Measurements from ENCODE around the gene PFDN1. TPM values are rescaled to one million over a fixed set of nuclear protein-coding genes. Genes with fewer than 3 reads are reported as not detected.

Gene PFDN1
- total RNA-seq, 1 experiment from 2014 or later = 94.1 TPM

DNA sequence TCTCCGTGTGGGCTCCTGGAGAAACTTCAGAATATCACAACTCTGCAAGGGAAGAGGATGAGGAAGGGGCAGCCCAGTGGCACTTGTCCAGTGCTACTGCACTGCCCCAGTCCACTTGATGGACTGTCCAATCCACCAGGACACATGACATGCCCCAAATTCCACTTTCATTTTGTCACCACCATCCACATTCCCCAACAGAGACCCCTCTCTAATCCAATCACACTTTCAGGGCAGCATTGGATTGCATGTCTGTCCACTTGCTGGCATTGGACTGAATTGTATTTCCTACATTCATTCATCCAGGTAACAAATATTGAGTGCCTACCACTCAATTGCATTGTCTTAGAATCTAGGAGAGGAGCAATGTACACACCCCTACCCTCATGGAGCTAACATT is 28.7 kb upstream of the PFDN1 start:
- Histone ChIP-seq H3K27me3 (replicated peaks; ENCODE audit: insufficient read depth, low read depth, low read length, poor library complexity) (no peaks in the 10 kb centered on the region), H3K36me3 (ENCODE audit: insufficient read depth, low read length, poor library complexity, severe bottlenecking) (peaks cover 16% of the 10 kb centered on the region), H3K9me3 (ENCODE audit: low read depth, low read length, poor library complexity, severe bottlenecking) (no peaks in the 10 kb centered on the region), H3K4me1 (ENCODE audit: insufficient read depth, low read length, poor library complexity, severe bottlenecking) (peaks cover 29% of the 10 kb centered on the region), H3K4me3 (ENCODE audit: low read depth, low read length, poor library complexity, severe bottlenecking) (no peak overlapping the region), H3K27ac (ENCODE audit: low read depth, low read length, poor library complexity, severe bottlenecking) (no peak overlapping the region)
- TF ChIP-seq, protein P1, sequence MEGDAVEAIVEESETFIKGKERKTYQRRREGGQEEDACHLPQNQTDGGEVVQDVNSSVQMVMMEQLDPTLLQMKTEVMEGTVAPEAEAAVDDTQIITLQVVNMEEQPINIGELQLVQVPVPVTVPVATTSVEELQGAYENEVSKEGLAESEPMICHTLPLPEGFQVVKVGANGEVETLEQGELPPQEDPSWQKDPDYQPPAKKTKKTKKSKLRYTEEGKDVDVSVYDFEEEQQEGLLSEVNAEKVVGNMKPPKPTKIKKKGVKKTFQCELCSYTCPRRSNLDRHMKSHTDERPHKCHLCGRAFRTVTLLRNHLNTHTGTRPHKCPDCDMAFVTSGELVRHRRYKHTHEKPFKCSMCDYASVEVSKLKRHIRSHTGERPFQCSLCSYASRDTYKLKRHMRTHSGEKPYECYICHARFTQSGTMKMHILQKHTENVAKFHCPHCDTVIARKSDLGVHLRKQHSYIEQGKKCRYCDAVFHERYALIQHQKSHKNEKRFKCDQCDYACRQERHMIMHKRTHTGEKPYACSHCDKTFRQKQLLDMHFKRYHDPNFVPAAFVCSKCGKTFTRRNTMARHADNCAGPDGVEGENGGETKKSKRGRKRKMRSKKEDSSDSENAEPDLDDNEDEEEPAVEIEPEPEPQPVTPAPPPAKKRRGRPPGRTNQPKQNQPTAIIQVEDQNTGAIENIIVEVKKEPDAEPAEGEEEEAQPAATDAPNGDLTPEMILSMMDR (conservative IDR thresholded peaks at IDR 0.05; ENCODE audit: low read depth, low read length) = no peak
- TF ChIP-seq EZH2 (IDR thresholded peaks at IDR 0.05; ENCODE audit: borderline replicate concordance, low read depth, low read length, poor library complexity, severe bottlenecking) = no peak
- BruUV-seq (replicated peaks) = no TSS peak
- no peak for DNase-seq (ENCODE audit: low spot score)
- intact Hi-C loops (cut with micrococcal nuclease; ENCODE audit: unreplicated experiment) = no loop called here
- CTCF ChIA-PET = no interaction called here
- POLR2A ChIA-PET (ENCODE audit: low non-redundant PET) = no interaction called here

DNA sequence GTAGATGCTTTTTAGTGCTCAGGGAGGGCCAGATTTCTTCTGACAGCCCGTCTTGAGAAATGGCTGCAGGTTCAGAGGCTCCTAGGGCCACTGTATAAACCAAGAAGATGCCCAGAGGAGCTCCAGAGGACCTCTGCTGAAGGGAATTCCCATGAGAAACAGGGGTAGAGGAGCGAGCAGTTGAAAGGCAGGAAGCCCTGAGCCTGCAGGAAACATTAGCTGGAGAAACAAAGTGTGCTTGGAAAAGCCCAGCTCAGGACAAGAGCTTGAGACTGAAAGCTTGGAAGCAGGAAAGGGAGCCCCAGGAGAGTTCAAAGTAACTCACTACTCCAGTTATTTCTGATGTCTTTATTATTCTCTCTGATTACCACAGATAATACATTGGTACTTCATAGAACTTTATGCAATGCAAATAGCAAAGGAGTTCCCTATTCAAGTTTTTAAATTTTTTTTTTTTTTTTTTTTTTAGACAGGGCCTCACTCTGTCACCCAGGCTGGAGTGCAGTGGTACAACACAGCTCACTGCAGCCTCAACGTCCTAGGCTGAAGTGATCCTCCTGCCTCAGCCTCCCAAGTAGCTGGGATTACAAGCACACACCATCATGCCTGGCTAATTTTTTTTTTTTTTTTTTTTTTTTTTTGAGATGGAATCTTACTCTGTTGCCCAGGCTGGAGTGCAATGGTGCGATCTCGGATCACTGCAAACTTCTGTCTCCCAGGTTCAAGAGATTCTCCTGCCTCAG is 27.0 kb upstream of the PFDN1 start:
- no TSS peak for BruUV-seq (replicated peaks)
- no peak for TF ChIP-seq EZH2 (IDR thresholded peaks at IDR 0.05; ENCODE audit: borderline replicate concordance, low read depth, low read length, poor library complexity, severe bottlenecking)
- TF ChIP-seq, protein P1 (conservative IDR thresholded peaks at IDR 0.05; ENCODE audit: low read depth, low read length) = no peak
- Histone ChIP-seq H3K27me3 (replicated peaks; ENCODE audit: insufficient read depth, low read depth, low read length, poor library complexity) (no peaks in the 10 kb centered on the region), H3K27ac (ENCODE audit: low read depth, low read length, poor library complexity, severe bottlenecking) (peak overlapping the region; percentile 39), H3K36me3 (ENCODE audit: insufficient read depth, low read length, poor library complexity, severe bottlenecking) (peaks cover 11% of the 10 kb centered on the region), H3K4me1 (ENCODE audit: insufficient read depth, low read length, poor library complexity, severe bottlenecking) (peaks cover 30% of the 10 kb centered on the region), H3K4me3 (ENCODE audit: low read depth, low read length, poor library complexity, severe bottlenecking) (no peak overlapping the region), H3K9me3 (ENCODE audit: low read depth, low read length, poor library complexity, severe bottlenecking) (no peaks in the 10 kb centered on the region)
- ChIA-PET POLR2A (ENCODE audit: low non-redundant PET) (no interaction called here), CTCF (interaction anchor here (0.5 to 0.7 kb wide), 2 partner anchors 72 to 161 kb away, joined by 6 read pairs; no protein-coding TSS in a partner anchor)
- intact Hi-C loops (cut with micrococcal nuclease; ENCODE audit: unreplicated experiment) = no loop called here
- DNase-seq (ENCODE audit: low spot score) = peak; percentile 52

DNA sequence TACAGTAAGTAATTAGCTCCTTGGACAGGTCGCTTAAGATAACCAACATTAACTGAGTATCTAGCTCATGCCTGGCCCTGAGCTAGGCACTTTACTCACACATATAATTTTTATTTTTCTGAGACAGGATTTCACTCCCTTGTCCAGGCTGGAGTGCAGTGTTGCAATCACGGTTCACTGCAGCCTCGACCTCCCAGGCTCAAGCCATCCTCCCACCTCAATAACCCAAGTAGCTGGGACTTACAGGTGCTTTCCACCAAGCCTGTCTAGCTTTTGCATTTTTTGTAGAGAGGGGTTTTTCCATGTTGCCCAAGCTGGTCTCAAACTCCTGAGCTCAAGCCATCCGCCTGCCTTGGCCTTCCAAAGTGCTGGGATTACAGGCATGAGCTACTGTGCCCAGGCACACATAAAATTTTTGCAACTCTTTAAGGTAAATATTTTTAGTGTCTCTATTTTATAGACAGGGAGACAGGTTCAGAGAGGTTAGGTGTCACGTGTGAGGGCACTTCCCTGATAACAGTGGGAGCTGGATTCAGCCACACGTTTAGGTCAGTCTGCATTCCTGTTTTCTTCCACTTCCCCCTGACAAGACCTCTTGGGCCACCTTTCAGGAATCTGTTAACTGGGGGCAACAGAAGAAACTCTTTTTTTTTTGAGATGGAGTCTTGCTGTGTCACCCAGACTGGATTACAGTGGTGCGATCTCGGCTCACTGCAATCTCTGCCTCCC is 25.3 kb upstream of the PFDN1 start:
- intact Hi-C loops (cut with micrococcal nuclease; ENCODE audit: unreplicated experiment) = no loop called here
- ChIA-PET POLR2A (ENCODE audit: low non-redundant PET) (no interaction called here), CTCF (interaction anchor here (0.8 to 1.5 kb wide), 3 partner anchors 18 to 84 kb away, joined by 3 to 6 read pairs (median 5); partner anchors contain the start of gene HBEGF)
- no peak for DNase-seq (ENCODE audit: low spot score)
- Histone ChIP-seq H3K27ac (ENCODE audit: low read depth, low read length, poor library complexity, severe bottlenecking) (peak overlapping the region; percentile 73), H3K9me3 (ENCODE audit: low read depth, low read length, poor library complexity, severe bottlenecking) (no peaks in the 10 kb centered on the region), H3K36me3 (ENCODE audit: insufficient read depth, low read length, poor library complexity, severe bottlenecking) (no peaks in the 10 kb centered on the region), H3K4me1 (ENCODE audit: insufficient read depth, low read length, poor library complexity, severe bottlenecking) (peaks cover 46% of the 10 kb centered on the region), H3K27me3 (replicated peaks; ENCODE audit: insufficient read depth, low read depth, low read length, poor library complexity) (no peaks in the 10 kb centered on the region), H3K4me3 (ENCODE audit: low read depth, low read length, poor library complexity, severe bottlenecking) (no peak overlapping the region)
- TF ChIP-seq, protein P1 (conservative IDR thresholded peaks at IDR 0.05; ENCODE audit: low read depth, low read length) = no peak
- no peak for TF ChIP-seq EZH2 (IDR thresholded peaks at IDR 0.05; ENCODE audit: borderline replicate concordance, low read depth, low read length, poor library complexity, severe bottlenecking)
- no TSS peak for BruUV-seq (replicated peaks)

Measured in A673 (cell line).